WTC11 (cell line): ENCODE results near the gene PCBP1. TPM values are rescaled to one million over a fixed set of nuclear protein-coding genes. Genes with fewer than 3 reads are reported as not detected.

Experiments
- ATAC-seq: fragments of 200-7000 bp; cut with Tn5 transposase; 2 replicates; pipeline ENCODE4 v1.10.0; 2021; ENCODE audit warnings: mild to moderate bottlenecking, moderate library complexity
- CTCF ChIA-PET: fragments of 300-600 bp; sonication (Branson Sonifier 250); formaldehyde crosslinking; loops from one replicate; lab custom pipeline; 2021; ENCODE audit warnings: antibody characterized with exemption; lab: Charles Lee
- POLR2A ChIA-PET: fragments of 350-600 bp; sonication (Branson Sonifier 250); formaldehyde crosslinking; loops from one replicate; lab custom pipeline; 2021; ENCODE audit warnings: antibody characterized with exemption; lab: Charles Lee
- DNase-seq: peaks from one replicate; pipeline ENCODE4 v3.0.0; 2021; ENCODE audit warnings: low spot score
- H3K27ac Mint-ChIP-seq: 2 replicates; pipeline ENCODE4 v1.8.0; 2021; ENCODE audit warnings: mixed read lengths
- H3K27me3 Mint-ChIP-seq: 2 replicates; pipeline ENCODE4 v1.8.0; 2021; ENCODE audit warnings: low read depth, mild to moderate bottlenecking, moderate library complexity, mixed read lengths
- H3K36me3 Mint-ChIP-seq: 2 replicates; pipeline ENCODE4 v1.8.0; 2021; ENCODE audit warnings: mixed read lengths
- H3K4me1 Mint-ChIP-seq: 2 replicates; pipeline ENCODE4 v1.8.0; 2022; ENCODE audit warnings: mixed read lengths
- H3K4me3 Mint-ChIP-seq: 2 replicates; pipeline ENCODE4 v1.8.0; 2021; ENCODE audit warnings: mild to moderate bottlenecking, moderate library complexity, mixed read lengths
- H3K9me3 Mint-ChIP-seq: 2 replicates; pipeline ENCODE4 v1.8.0; 2021; ENCODE audit warnings: mixed read lengths
- ATF3 ChIP-seq: sonication (generic); formaldehyde crosslinking; conservative IDR thresholded peaks from 2 replicates; pipeline ENCODE4 v1.8.1; 2022; ENCODE audit warnings: mild to moderate bottlenecking, missing genetic modification reagents
- CBFB ChIP-seq: sonication (generic); formaldehyde crosslinking; IDR thresholded peaks from 2 replicates; pipeline ENCODE4 v1.8.1; 2022; ENCODE audit warnings: mild to moderate bottlenecking, low read depth, missing genetic modification reagents
- CREM ChIP-seq: sonication (generic); formaldehyde crosslinking; IDR thresholded peaks from 2 replicates; pipeline ENCODE4 v1.8.1; 2022; ENCODE audit warnings: mild to moderate bottlenecking, missing genetic modification reagents, moderate library complexity
- E2F1 ChIP-seq: sonication (generic); formaldehyde crosslinking; IDR thresholded peaks from 2 replicates; pipeline ENCODE4 v1.8.0; 2022; ENCODE audit warnings: mild to moderate bottlenecking, missing genetic modification reagents
- E2F4 ChIP-seq: sonication (generic); formaldehyde crosslinking; IDR thresholded peaks from 2 replicates; pipeline ENCODE4 v1.8.1; 2022; ENCODE audit warnings: low read depth, mild to moderate bottlenecking, moderate library complexity, missing genetic modification reagents, borderline replicate concordance
- ESRRA ChIP-seq: sonication (generic); formaldehyde crosslinking; IDR thresholded peaks from 2 replicates; pipeline ENCODE4 v1.8.1; 2022; ENCODE audit warnings: mild to moderate bottlenecking, missing genetic modification reagents, borderline replicate concordance
- ETV6 ChIP-seq: sonication (generic); formaldehyde crosslinking; IDR thresholded peaks from 2 replicates; pipeline ENCODE4 v1.8.1; 2022; ENCODE audit warnings: mild to moderate bottlenecking, missing genetic modification reagents
- IRF1 ChIP-seq: sonication (generic); formaldehyde crosslinking; IDR thresholded peaks from 2 replicates; pipeline ENCODE4 v1.8.0; 2023; ENCODE audit warnings: missing genetic modification reagents
- IRF2 ChIP-seq: sonication (generic); formaldehyde crosslinking; IDR thresholded peaks from 2 replicates; pipeline ENCODE4 v1.8.0; 2022; ENCODE audit warnings: low read depth, missing genetic modification reagents, borderline replicate concordance
- JAZF1 ChIP-seq: fragments of 250-450 bp; sonication (Bioruptor Pico); IDR thresholded peaks from 2 replicates; pipeline ENCODE4 v1.9.0; 2021; ENCODE audit warnings: moderate library complexity, mild to moderate bottlenecking, inconsistent platforms
- JUN ChIP-seq: sonication (generic); formaldehyde crosslinking; IDR thresholded peaks from 2 replicates; pipeline ENCODE4 v1.8.0; 2023; ENCODE audit warnings: mild to moderate bottlenecking, missing genetic modification reagents
- NFE2L1 ChIP-seq: sonication (generic); formaldehyde crosslinking; IDR thresholded peaks from 2 replicates; pipeline ENCODE4 v1.8.1; 2023; ENCODE audit warnings: missing genetic modification reagents
- NFYB ChIP-seq: sonication (generic); formaldehyde crosslinking; conservative IDR thresholded peaks from 2 replicates; pipeline ENCODE4 v1.8.0; 2022; ENCODE audit warnings: low read depth, missing genetic modification reagents
- NR1H2 ChIP-seq: sonication (generic); formaldehyde crosslinking; IDR thresholded peaks from 2 replicates; pipeline ENCODE4 v1.9.0; 2021; ENCODE audit warnings: mild to moderate bottlenecking, moderate library complexity, missing genetic modification reagents
- SMAD3 ChIP-seq: sonication (generic); formaldehyde crosslinking; IDR thresholded peaks from 2 replicates; pipeline ENCODE4 v1.8.0; 2022; ENCODE audit warnings: missing genetic modification reagents, mild to moderate bottlenecking, borderline replicate concordance
- SOX15 ChIP-seq: fragments of 250-450 bp; sonication (Bioruptor Pico); IDR thresholded peaks from 2 replicates; pipeline ENCODE4 v1.9.0; 2021; ENCODE audit warnings: mild to moderate bottlenecking
- TCF7 ChIP-seq: sonication (generic); formaldehyde crosslinking; IDR thresholded peaks from 2 replicates; pipeline ENCODE4 v1.8.0; 2022; ENCODE audit warnings: mild to moderate bottlenecking, low read depth, missing genetic modification reagents, moderate library complexity
- ZNF121 ChIP-seq: sonication (generic); formaldehyde crosslinking; IDR thresholded peaks from 2 replicates; pipeline ENCODE4 v1.8.0; 2023; ENCODE audit warnings: missing genetic modification reagents
- ZNF512 ChIP-seq: sonication (generic); formaldehyde crosslinking; IDR thresholded peaks from 2 replicates; pipeline ENCODE4 v1.8.1; 2022; ENCODE audit warnings: missing genetic modification reagents, borderline replicate concordance
- total RNA-seq: library from RNA; stranded (reverse); gene quantifications from 3 replicates; pipeline ENCODE4 v1.2.3, GENCODE V29; 2021
- TF ChIP-seq, protein P1 (sequence below): sonication (generic); formaldehyde crosslinking; IDR thresholded peaks from 2 replicates; pipeline ENCODE4 v1.8.0; 2022; ENCODE audit warnings: mild to moderate bottlenecking, missing genetic modification reagents
- TF ChIP-seq, protein P2 (sequence below): fragments of 250-450 bp; sonication (Bioruptor Pico); IDR thresholded peaks from 2 replicates; pipeline ENCODE4 v2.1.2; 2022; ENCODE audit warnings: mild to moderate bottlenecking, moderate library complexity
- TF ChIP-seq, protein P3 (sequence below): sonication (generic); formaldehyde crosslinking; conservative IDR thresholded peaks from 2 replicates; pipeline ENCODE4 v1.8.1; 2023; ENCODE audit warnings: mild to moderate bottlenecking, low read depth, missing genetic modification reagents, moderate library complexity
- TF ChIP-seq, protein P4 (sequence below): sonication (generic); formaldehyde crosslinking; IDR thresholded peaks from 2 replicates; pipeline ENCODE4 v1.8.1; 2023; ENCODE audit warnings: mild to moderate bottlenecking, missing genetic modification reagents, moderate library complexity

The PCBP1 gene
- total RNA-seq, 1 experiment from 2014 or later: 489 TPM

DNA sequence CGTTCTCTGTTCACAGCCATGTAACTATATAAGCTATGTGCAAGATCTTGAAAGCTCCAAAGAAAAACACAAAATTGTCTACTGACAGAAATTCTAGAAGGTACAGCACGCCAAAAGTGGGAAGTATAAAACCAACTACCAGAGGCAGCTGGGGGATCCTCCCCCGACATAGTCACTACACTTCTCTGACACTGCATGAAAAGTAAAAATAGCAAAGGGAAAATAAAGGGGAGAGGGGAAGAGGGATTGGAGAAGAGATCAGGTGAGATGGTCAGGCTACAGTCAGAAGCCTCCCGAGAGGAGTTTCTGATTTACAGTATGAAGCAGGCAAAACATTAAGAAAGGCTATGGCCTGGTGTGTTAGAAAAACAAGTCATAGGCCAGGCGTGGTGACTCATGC lies 39.8 kb upstream of the PCBP1 start:
- H3K36me3 Mint-ChIP-seq: peaks cover 26% of the 10 kb centered on the region
- ATAC-seq: no peak
- DNase-seq: no peak
- H3K9me3 Mint-ChIP-seq: no peaks in the 10 kb centered on the region
- TF ChIP-seq NFYB (no peak), SOX15 (CRISPR knock-in tag) (no peak), SMAD3 (CRISPR knock-in tag) (no peak), ZNF512 (CRISPR knock-in tag) (no peak), JUN (CRISPR knock-in tag) (no peak), ETV6 (CRISPR knock-in tag) (no peak), JAZF1 (CRISPR knock-in tag) (no peak), CREM (CRISPR knock-in tag) (no peak), IRF2 (CRISPR knock-in tag) (no peak), ZNF121 (CRISPR knock-in tag) (no peak)
- TF ChIP-seq, protein P1, sequence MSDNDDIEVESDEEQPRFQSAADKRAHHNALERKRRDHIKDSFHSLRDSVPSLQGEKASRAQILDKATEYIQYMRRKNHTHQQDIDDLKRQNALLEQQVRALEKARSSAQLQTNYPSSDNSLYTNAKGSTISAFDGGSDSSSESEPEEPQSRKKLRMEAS (CRISPR knock-in tag): no peak
- TF ChIP-seq, protein P2, sequence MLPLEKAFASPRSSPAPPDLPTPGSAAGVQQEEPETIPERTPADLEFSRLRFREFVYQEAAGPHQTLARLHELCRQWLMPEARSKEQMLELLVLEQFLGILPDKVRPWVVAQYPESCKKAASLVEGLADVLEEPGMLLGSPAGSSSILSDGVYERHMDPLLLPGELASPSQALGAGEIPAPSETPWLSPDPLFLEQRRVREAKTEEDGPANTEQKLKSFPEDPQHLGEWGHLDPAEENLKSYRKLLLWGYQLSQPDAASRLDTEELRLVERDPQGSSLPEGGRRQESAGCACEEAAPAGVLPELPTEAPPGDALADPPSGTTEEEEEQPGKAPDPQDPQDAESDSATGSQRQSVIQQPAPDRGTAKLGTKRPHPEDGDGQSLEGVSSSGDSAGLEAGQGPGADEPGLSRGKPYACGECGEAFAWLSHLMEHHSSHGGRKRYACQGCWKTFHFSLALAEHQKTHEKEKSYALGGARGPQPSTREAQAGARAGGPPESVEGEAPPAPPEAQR: no peak
- TF ChIP-seq, protein P3, sequence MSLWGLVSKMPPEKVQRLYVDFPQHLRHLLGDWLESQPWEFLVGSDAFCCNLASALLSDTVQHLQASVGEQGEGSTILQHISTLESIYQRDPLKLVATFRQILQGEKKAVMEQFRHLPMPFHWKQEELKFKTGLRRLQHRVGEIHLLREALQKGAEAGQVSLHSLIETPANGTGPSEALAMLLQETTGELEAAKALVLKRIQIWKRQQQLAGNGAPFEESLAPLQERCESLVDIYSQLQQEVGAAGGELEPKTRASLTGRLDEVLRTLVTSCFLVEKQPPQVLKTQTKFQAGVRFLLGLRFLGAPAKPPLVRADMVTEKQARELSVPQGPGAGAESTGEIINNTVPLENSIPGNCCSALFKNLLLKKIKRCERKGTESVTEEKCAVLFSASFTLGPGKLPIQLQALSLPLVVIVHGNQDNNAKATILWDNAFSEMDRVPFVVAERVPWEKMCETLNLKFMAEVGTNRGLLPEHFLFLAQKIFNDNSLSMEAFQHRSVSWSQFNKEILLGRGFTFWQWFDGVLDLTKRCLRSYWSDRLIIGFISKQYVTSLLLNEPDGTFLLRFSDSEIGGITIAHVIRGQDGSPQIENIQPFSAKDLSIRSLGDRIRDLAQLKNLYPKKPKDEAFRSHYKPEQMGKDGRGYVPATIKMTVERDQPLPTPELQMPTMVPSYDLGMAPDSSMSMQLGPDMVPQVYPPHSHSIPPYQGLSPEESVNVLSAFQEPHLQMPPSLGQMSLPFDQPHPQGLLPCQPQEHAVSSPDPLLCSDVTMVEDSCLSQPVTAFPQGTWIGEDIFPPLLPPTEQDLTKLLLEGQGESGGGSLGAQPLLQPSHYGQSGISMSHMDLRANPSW (CRISPR knock-in tag): no peak
- no peak overlapping the region for H3K4me3 Mint-ChIP-seq
- H3K27ac Mint-ChIP-seq: peak overlapping the region; percentile 80
- POLR2A ChIA-PET: no interaction called here
- H3K27me3 Mint-ChIP-seq: no peaks in the 10 kb centered on the region
- CTCF ChIA-PET: interaction anchor here (1.6 kb wide), 1 partner anchor 24 kb away, joined by 11 read pairs; no protein-coding TSS in a partner anchor
- 0 out of 2 replicates have a peak, but pooled peaks cover 2% of the 10 kb centered on the region for H3K4me1 Mint-ChIP-seq

DNA sequence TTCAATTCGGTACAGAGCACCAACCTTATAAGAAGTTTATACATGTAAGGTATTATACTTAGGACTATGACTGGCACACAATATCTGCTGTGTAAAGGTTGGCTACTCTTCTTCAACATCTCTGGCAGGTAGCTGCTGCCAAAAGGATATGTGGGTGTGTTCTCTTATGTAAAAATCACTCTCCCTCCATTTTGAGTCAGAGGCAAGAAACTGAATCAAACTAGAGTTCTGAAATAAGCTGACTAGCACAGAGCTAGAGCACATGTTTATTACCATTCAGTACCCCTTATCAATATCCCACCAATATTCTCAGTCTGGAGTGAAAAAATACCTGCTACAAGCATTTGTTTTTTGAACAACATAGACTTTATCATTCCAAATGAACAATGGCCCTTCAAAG lies 38.0 kb upstream of the PCBP1 start:
- H3K27ac Mint-ChIP-seq: no peak overlapping the region
- no peaks in the 10 kb centered on the region for H3K27me3 Mint-ChIP-seq
- no peaks in the 10 kb centered on the region for H3K9me3 Mint-ChIP-seq
- POLR2A ChIA-PET: no interaction called here
- H3K4me3 Mint-ChIP-seq: no peak overlapping the region
- H3K4me1 Mint-ChIP-seq: 0 out of 2 replicates have a peak, but pooled peaks cover 2% of the 10 kb centered on the region
- CTCF ChIA-PET: no interaction called here
- no peak for ATAC-seq
- no peak for DNase-seq
- TF ChIP-seq TCF7 (CRISPR knock-in tag) (no peak), NR1H2 (CRISPR knock-in tag) (no peak), ATF3 (CRISPR knock-in tag) (no peak), NFE2L1 (no peak), CBFB (CRISPR knock-in tag) (no peak), JUN (CRISPR knock-in tag) (no peak), ESRRA (CRISPR knock-in tag) (no peak), E2F1 (CRISPR knock-in tag) (no peak), IRF1 (CRISPR knock-in tag) (no peak), E2F4 (CRISPR knock-in tag) (no peak), ETV6 (CRISPR knock-in tag) (no peak)
- TF ChIP-seq, protein P4, sequence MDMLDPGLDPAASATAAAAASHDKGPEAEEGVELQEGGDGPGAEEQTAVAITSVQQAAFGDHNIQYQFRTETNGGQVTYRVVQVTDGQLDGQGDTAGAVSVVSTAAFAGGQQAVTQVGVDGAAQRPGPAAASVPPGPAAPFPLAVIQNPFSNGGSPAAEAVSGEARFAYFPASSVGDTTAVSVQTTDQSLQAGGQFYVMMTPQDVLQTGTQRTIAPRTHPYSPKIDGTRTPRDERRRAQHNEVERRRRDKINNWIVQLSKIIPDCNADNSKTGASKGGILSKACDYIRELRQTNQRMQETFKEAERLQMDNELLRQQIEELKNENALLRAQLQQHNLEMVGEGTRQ (CRISPR knock-in tag): no peak
- peaks cover 26% of the 10 kb centered on the region for H3K36me3 Mint-ChIP-seq
